ENCODE measurements around the gene AIPL1. TPM values are rescaled to one million over a fixed set of nuclear protein-coding genes. Genes with fewer than 3 reads are reported as not detected.

AIPL1 gene
- total and polyA plus RNA-seq, 2 of the 13 experiments (the other 11 are each of a cell fraction or from before 2014, with no cell fraction given), result not detected

GRCh38 chr17:6471531-6472465 lies 36.9 kb upstream of the AIPL1 start:
- in situ Hi-C loops (cut with HindIII; ENCODE audit: extremely low pct_ligation_motif_present, low pct_unique_long_range_greater_than_20kb), result loop anchor here (5.0 kb wide), 1 partner anchor 171 kb away; the partner anchor contains the start of genes KIAA0753 and TXNDC17
- no peaks in the 10 kb centered on the region for H3K36me3 ChIP-seq (replicated peaks in 1 of 2; ENCODE audit: control insufficient read depth in 1 of 2, insufficient read depth in 2 of 2, low read length in 2 of 2)
- H3K27me3 ChIP-seq (ENCODE audit: control insufficient read depth in 1 of 2, insufficient read depth in 2 of 2, low read length in 2 of 2), result no peaks in the 10 kb centered on the region
- H3K9me3 ChIP-seq (ENCODE audit: low read length), result no peaks in the 10 kb centered on the region; the same call in 1 of the 2 replicates
- no peak overlapping the region for H3K4me3 ChIP-seq (replicated peaks in 1 of 3; ENCODE audit: insufficient read depth in 1 of 3, low read depth in 2 of 3, low read length in 3 of 3)
- no peak overlapping the region for H2AFZ ChIP-seq (ENCODE audit: low read length)
- ATAC-seq, result no peak
- no peak for DNase-seq (ENCODE audit: low spot score)
- CTCF ChIA-PET (ENCODE audit: low intra/inter-chr PET ratio, low total read pairs), result interaction anchor here (0.8 kb wide), 1 partner anchor 533 kb away, joined by 5 read pairs; no protein-coding TSS in a partner anchor
- H3K9ac ChIP-seq (ENCODE audit: insufficient read depth, low read depth, low read length), result no peak overlapping the region
- H3K79me2 ChIP-seq (ENCODE audit: insufficient read depth, low read length), result no peaks in the 10 kb centered on the region
- WGBS (ENCODE audit: low lambda C conversion rate), result 29% methylated on average over 15 of the region's 19 CpGs
- POLR2A ChIA-PET, result no interaction called here
- no peak for FAIRE-seq
- no peaks in the 10 kb centered on the region for H4K20me1 ChIP-seq (ENCODE audit: insufficient read depth, low read length)
- H3K27ac ChIP-seq (ENCODE audit: extremely low read length, insufficient read depth, low read length), result no peak overlapping the region
- H3K4me2 ChIP-seq (ENCODE audit: low read depth, low read length), result no peak overlapping the region
- no peaks in the 10 kb centered on the region for H3K4me1 ChIP-seq (ENCODE audit: insufficient read depth, low read length)
- no TSS peak for BruUV-seq (replicated peaks)
- TF ChIP-seq ZKSCAN8 (CRISPR knock-in tag; IDR thresholded peaks at IDR 0.05; ENCODE audit: borderline replicate concordance) (no peak), ARID2 (CRISPR knock-in tag; IDR thresholded peaks at IDR 0.05; ENCODE audit: borderline replicate concordance) (no peak), NFE2 (CRISPR knock-in tag; IDR thresholded peaks at IDR 0.05) (no peak), IKZF4 (CRISPR knock-in tag; IDR thresholded peaks at IDR 0.05; ENCODE audit: borderline replicate concordance, low read depth, not compliant biosample characterization) (no peak), ZNF460 (CRISPR knock-in tag; IDR thresholded peaks at IDR 0.05; ENCODE audit: borderline replicate concordance) (no peak), YEATS2 (CRISPR knock-in tag; IDR thresholded peaks at IDR 0.05; ENCODE audit: borderline replicate concordance) (no peak), TAF1 (CRISPR knock-in tag; IDR thresholded peaks at IDR 0.05) (no peak), MXI1 (IDR thresholded peaks at IDR 0.05; ENCODE audit: borderline replicate concordance, low read depth, low read length) (no peak)
- TF ChIP-seq, protein P1, sequence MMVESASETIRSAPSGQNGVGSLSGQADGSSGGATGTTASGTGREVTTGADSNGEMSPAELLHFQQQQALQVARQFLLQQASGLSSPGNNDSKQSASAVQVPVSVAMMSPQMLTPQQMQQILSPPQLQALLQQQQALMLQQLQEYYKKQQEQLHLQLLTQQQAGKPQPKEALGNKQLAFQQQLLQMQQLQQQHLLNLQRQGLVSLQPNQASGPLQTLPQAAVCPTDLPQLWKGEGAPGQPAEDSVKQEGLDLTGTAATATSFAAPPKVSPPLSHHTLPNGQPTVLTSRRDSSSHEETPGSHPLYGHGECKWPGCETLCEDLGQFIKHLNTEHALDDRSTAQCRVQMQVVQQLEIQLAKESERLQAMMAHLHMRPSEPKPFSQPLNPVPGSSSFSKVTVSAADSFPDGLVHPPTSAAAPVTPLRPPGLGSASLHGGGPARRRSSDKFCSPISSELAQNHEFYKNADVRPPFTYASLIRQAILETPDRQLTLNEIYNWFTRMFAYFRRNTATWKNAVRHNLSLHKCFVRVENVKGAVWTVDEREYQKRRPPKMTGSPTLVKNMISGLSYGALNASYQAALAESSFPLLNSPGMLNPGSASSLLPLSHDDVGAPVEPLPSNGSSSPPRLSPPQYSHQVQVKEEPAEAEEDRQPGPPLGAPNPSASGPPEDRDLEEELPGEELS (CRISPR knock-in tag; IDR thresholded peaks at IDR 0.05), result no peak
- intact Hi-C loops (cut with micrococcal nuclease; ENCODE audit: unreplicated experiment), result loop anchor here (2.0 to 10.0 kb wide), 3 partner anchors 83 to 177 kb away; partner anchors contain the start of genes KIAA0753, PITPNM3 and TXNDC17
